T-helper 22 cell (primary cell): ENCODE data around the gene CCM2.
A peak's percentile ranks its signal among the peaks of the same experiment; 100 is the strongest.

Experiments used
- DNase-seq: peaks from one replicate; pipeline ENCODE4 v3.0.0-alpha.2; 2020; ENCODE audit warnings: low read depth

Gene CCM2

DNA sequence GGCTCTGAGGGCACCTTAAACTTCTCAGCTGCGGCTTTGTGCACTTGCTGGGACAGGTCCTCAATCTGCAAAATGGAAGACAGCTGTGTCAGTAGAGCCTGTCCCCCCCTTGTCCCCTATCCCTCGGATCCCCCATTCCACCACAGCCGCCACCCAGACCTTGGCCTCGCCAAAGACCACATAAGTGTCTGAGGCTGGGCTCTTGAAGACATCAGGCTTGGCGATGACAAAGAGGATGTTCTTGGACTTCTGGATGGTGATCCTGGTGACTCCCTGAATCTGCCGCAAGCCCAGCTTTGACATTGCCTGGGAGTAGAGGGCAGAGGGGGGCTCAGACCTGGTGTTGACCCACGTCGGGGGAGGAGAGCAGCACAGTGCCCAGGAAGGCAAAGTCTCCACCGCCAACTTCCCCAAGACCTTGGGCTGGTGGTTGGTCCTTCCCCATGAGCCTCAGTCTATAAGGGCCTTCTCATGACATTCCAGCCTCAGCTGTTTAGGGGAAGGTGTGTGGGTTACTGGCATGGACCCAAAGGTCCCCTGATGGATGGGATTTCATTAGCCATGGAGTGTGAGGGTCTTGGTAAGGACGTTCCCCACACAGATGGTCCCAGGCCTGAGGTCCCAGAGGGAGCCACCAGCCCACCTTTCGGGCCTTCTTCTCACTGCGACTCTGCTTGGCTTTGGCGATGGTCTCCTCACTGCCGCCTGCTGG, 81.1 kb downstream of the CCM2 start:
- DNase-seq = no peak

DNA sequence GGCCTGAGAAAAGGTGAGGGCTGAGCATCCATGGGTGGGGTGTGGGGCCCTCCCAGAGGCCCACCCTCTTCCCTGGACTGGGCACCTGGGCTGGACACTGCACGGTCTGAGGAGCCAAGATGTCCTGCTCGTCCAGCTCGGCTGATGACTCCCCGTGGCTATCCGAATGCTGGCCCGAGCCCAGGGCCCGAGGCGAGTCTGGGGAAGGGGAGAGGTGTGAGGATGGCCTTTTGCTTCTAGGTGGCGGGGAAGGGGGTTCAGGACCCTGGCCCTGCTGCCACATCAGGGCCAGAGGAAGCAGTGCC, 81.6 kb downstream of the CCM2 start:
- DNase-seq = no peak

DNA sequence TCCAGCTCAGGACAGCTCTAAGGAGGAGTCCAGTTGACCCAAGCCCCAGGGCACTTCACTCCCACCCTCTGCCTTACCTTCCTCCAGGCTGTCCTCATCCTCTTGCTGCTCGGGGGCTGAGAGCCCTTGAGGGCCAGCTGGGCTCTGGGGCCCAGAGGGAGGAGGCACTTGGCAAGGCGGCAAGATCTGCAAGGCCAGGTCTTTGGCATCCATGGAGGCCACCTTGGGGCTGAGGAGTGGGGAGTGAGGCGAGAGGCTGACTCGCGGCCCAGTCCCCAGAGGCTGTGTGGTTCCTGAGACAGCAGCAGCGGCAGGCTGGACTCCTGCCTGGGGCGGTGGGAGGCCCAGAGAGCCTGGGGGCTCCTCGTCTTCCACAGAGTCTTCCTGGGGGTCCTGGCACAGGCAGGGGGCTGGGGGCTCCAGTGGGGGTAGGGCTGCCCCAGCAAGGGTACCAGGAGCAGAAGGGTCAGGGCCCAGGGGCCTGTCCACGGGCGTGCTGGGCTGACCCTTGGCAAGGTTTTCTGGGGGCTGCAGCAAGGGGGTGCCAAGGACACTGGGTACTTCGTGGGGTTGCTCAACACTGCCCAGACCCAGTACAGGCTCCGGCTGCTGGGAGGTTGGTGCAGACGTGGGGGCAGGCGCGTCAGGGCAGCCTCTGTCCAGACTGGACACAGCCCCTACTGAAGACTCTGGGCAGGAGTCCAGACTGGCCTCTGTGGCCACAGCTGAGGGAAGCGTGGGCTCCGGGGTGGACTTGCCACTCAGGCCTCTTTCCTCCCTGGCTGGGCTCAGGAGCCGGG, 82.2 kb downstream of the CCM2 start:
- no peak for DNase-seq

DNA sequence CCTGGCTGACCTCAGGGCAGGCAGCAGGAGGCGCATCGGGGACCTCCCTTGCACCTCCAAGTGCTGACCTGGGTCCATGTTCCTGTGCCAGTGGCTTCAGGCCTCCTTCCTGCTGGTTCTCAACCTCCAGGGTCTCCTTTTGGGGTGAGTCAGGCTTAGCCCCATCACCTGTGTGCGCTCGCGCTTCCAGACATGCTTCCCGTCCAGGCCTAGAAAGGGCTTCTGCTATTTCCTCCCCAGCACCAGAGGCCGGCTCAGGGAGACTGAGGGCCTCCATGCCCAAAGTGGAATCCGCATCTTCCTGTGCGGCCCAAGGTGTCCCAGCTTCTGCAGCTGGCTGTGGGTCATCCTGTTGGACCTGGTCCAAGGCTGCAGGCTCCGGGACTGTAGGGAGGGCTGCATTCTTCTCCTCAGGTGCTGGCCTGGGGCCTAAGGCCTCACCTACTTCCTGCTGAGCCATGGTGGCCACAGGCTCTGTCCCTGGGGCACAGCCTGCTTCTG, 82.9 kb downstream of the CCM2 start:
- DNase-seq = no peak

DNA sequence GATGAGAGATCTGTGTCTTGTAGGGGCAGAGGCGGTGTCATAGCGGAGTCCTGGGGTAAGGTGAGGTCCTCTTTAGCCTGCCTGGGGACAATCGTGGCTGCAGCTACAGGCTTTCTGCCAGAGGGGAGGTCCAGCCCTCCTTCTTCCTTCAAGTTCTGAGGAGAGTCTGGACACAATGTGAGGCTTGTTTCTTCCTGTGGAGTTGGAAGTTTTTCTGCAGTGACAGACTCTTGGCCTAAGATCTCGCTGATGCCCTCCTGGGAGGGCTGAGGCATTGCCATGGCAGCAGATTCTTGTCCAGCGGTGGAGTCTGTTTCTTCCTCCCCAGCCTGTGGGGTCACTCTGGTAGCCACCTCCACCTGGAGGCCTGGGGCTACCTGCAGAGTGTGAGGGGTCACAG, 84.3 kb downstream of the CCM2 start:
- no peak for DNase-seq

DNA sequence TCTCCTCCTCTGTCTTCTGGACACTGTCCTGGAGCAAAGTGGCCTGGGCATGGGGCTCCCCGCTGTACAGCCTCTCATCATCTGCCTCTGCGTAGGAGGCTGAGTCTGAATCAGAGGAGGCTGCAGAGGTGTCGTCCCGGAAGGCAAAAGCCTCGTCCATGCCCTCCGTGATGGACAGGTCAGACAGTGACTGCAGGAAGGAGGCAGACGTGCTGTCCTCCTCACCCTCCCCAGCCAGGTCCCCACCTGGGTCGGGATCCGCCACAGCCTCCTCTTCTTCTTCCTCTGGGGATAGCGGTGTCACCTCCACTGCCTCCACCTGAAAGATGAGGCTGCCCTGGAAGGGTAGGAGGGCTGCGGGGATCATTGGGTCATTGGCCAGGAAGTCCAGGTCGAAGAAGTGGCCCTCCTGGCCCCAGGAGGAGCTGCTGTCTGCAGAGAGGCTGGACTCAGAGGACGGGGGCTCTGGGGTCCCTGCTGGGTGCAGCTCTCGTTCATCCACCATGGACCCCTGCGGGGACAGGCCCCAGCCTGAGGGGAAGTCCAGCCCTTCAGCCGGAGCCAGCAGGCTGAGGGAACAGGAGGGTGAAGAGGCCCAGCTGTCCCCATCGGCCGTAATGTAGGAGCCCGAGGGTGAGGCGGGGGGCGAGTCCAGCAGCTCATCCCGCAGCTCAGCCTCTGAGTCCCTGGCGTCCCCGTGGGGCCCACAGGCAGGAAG, 85.1 kb downstream of the CCM2 start:
- DNase-seq = no peak

DNA sequence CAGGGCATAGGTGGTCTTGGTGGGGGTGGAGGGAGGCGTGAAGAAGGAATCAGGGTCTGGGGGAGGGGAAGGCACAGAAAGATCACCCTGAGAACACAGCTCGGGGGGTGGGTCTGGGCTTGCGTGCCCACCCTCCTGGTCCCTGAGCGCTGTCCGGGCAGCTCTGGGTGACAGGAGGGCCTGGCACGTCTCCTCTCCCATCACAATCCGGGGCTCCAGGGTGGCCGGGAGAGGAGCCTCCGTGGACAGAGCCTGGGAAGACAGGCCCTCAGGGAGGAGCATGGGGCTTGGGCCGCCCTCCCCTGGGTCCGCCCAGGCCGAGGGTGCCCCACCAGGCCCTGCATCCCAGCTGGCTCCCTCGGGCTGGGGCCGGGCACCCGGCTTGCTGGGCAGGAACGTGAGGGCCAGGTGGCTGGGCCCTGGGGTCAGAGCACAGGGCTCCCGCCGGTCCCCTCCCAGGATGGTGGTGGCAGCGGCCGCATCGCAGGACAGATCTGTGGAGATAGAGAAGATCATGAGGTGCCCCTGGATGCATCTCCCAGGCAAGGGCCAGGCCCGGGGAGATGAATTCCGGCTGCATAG, 85.7 kb downstream of the CCM2 start:
- no peak for DNase-seq

DNA sequence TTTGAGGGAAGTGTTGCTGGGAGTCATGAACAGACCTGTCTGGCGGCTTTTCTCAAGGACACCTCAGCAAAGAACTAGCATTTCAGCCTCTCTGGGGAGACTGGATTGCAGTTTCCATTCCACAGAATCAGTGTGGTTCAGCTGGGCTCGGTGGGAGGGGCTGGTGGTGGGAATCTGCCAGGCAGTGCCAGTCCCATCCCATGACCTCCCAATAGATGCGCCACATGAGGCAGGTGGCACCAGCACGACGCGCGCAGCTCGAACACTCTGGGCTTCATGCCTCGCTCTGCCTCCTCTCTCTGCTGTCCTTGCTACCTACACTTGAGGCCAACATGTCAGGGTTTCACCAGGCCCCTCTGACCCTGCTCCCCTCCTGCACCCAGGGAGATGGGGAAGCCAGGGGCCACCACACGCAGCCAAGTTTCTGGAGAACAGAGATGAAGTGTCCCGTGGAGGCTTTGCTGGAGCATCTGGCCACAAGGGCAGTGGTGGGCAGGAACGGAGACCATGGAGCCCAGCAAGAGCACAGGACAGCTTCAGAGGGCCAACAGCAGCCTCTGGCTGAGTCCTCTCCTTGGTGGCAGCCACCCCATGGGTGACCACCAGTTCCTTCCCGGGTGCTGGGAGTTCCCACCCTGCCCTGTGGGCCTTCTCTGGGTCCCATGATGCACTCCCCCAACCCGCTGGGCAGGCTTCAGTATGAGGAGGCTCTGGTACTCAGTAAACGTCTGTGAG, 86.5 kb downstream of the CCM2 start:
- DNase-seq = no peak

DNA sequence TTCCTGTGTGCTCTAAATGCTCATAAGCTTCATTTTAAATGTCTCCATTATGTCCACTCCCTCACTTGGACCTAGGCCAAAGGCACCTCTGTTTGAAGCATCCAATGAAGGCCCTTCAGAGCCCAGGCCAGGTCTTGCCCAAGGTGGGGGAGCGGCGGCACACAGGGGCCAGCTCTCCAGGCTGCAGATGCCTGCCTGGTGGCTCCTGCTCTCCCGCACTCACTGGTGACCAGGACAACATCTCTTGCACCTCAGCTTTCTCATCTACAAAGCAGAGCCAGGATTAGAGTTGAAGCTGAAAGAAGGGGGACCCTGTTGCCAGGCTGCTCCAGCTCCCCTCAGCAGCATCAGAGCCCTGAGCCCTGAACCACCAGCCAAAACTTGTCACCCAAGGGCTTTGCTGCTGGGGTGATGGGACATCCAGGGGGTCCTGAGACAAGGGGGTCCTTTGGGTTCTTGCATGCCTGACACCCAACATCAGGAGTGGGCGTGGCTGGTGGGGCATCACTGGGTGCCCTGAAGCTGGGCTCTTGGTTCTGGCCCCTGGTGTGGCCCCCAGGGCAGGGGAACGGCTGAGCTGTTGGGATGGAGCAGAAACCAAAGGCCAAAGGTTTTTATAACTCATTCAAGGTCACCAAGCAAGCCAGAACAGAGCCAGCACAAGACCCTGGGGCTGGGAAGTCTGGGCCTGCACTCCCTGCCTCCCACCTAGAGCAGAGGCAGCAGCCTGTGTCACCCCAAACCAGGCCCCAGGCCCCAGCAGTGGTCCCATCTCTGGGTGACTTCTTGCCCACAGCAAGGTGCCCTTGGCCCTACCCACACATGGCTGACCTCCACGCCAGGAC, 87.5 kb downstream of the CCM2 start:
- DNase-seq = no peak

DNA sequence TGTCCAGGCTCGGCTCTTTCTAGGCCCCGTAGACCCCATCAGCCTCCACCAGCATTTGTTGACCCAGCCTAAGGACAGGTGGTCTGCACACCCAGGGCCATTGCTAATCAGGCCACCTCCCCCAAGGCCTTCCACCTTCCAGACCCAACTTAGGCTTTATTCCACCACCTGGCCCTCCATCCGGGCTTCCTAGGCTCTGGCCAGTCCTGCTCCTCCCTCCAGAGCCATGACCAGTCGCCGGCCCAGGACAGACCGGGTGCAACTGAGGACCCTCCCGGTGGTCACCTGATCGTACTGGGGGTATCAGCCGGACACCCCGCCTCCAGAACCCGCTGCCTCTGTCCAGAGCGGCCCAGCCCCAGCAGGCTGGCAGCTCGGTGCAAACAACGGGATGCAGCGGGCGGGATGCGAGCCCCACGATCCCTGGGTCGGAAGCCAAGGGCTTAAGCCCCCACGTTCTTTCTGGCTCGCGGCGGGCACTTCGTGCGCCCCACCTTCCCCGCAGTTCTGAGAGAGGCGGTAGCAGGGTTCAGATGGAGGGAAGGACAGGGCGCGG, 88.2 kb downstream of the CCM2 start:
- no peak for DNase-seq

DNA sequence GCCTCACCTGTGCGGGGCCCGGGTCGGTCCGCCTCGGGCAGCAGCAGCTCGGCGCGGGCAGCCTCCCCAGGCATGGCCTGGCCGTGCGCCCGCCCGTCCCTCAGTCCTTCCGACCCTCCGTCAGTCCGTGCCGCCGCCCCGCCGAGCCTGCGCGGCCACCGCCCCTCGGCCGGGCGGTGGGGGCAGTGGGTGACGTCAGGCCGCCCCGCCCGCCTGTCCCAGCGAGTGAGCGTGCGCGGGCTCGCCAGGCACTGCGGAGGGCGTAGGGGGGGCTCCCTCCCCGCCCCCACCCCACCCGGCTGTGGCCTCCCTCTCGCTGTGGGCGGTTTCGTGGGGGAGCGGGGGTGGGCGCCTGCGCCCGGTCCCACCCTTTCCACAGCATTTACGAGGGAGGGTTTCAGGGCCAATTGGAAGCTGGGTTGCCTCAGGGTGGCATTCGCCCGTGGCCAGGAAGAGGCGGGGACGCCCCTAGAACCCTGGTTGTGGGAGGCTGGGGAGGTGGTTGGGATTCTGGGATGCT, 88.9 kb downstream of the CCM2 start, which contains the start of gene NACAD:
TSS of gene NACAD (minus strand) at position 149 of the 520 bp plus-strand sequence. CDS start at position 74, 75 bp downstream.
- no peak for DNase-seq

DNA sequence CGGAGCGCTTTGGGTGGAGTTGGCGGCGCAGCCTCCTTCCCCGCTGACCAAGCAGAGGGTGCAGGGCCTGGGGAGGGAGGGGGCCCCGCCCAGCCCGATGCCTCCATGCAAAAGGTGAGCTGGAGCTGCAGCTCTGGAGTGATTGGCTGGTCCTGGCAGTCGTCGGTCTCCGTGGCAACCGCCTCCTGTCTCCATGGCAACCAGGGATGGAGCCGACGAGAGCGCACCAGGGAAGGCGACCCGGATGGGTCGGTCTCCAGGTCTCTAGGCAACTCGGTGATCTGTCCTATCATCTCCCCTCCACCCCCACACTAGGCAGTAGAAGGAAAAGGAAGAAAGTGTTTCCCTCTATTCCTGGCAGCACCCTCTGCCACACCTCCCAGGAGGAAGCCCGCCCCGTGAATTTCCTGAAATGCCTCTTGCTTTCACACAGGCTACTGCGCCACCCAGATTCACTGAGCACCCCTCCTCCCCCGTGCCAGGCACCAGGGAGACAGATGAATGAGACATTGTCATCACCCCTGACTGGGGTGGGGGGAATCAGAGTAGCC, 89.4 kb downstream of the CCM2 start:
- DNase-seq = peak; percentile 44

DNA sequence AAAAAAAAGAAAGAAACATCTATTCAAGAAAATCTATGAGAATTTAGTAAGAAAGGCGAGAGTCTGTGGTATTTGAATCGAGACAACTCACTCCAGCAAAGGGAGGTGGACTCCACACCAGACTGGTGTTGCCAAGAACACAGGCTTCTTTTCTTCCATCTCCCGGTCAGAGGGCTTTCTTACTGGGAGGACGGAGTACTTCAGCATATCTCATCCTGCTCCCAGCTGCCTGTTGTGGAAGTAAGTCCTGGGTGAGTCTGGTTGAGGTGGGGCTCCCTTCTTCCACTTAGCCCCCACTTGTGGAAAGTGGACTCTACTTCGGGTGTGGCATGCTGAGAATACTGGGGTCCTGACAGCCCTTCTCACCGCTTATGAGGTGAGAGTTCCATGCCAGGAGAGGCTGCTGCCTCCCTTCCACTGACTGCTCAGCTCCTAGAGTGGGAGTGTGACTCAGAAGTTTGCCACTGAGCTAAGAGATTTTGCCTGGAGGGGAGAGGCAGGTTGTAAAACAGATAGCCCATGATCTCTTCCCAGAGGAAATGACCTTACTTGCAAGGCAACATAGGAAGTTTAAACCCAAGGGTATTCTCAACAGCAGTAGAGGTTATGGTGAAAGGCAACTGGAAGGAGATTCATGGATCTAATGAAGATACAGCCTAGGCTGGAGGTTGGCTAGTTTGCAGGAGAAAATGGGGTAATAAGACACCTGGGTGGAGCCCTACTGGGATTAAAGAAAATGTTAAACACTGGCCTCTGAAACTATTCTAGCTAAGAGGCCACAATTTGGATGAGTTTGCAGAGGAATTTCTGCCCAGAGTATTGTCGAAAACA, 92.3 kb downstream of the CCM2 start:
- DNase-seq = no peak

DNA sequence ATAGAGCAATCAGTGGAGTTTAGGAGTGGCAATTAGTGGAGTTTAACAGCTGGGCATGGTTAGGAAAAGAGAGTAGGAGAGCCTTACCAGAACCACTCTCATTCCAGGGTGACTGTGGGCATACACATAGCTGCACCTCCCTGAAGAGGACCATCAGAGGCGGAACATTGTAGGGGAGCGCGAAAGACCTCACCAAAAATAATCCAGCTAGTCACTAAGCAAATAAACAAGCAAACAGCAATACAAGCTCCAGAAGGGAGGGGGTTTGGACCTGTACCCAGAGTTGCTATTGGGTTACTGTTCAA, 92.9 kb downstream of the CCM2 start:
- no peak for DNase-seq

DNA sequence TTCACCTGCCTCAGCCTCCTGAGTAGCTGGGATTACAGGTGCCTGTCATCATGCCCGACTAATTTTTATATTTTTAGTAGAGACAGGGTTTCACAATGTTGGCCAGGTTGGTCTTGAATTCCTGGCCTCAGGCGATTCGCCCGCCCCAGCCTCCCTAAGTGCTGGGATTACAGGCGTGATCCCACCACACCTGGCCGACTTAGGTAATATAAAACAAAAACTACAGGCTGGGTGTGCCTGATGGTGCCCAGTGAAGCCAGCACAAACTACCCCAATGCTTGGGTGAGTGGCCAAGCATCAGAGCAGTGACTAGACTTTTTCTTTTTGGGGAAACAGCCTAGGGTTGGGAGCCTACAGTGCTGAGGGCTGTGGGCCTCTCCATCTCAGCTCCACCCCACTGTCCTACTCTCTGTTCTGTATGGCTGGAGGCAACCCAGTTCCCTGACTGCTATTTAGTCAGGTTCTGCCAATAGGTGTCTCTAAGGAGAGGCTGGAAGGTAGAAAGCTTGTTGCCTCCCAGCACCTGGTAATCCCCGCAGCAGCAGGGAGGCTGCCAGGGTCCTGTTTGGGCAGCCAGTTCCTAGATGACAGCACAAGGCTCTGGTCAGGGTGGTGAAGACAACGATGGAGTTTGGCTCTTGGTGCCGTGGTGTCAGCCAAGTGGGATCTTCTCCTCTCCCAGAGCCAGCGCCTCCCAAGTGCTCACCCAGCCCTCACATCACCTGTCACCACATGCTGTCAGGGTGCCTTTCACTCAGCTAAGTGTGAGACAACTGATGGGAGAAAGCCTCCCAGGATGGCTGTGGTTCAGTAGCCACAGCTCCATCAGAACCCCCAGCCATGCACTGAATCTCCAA, 99.2 kb downstream of the CCM2 start:
- DNase-seq = no peak

DNA sequence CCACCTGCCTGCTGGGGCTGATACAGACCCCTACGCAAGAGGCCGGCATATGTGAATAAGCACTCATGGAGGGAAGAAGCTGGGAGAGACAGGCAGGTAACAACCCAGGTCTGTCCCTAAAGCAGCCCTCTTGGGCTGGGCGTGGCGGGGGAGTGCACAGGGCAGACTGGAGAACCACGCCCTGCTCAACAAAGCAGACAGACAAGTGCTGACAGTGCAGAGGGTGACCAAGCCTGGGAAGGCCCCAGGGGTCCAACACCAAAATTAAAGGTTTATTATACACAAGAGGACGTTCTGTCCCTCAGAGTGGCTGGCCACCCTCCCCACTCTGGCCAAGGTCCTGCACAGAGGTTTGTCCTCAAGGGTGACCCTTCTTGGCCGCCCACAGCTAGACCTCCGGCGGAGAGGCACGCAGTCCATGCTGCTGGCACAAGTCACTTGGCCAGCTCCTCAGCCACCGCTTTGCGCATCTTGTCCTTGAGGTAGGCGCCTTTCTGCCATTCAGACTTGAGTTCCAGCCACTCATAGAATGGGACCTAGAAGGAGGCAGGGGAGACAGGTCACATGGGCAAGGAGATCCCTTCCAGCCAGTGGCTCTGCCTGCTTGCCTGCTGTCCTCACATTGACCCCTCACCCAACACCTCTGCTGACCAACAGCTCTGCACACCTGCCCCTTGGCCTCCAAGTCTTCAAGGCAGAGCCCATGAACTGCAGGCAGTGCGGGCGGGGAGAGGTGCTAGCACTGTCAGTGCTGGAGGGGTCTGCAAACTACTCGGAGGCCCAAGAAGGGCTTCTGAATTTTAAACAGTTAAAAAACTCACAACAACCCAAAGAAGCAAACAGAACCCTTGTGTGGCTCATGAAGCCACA, 100.1 kb downstream of the CCM2 start:
- DNase-seq = no peak

DNA sequence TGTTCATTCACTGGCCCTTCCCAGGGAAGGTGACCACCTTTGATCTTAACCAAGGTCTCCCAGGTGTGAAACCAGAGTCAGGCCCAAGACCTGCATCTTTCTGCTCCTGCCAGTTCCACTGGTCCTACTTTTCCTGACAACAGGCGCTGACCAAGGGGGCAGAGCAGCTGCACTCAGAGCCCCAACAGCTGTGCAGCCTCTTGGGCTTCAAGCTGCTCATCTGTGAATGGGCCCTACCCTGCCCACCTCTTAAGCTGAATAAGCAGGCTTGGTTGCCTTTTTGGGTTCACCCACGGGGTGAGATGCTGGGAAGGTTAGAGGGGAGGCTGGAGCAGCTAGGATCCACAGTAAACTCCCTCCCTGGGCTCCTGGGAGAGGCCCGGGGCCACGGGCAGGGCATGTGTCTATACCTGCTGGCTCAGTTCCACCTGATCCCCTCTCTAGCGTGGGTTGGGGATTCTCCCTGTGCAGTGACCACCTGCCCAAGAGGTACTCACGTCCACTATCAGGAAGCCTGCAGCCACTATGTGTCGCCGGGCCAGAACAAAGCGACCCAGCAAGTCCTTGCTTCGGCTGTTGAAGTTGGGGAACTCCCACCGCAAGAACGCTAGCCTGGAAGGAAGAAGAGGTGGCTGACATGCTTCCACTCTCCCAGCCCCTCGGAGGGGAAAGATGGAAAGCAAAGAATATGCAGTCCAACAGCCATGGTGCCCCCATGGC, 100.9 kb downstream of the CCM2 start:
- DNase-seq = no peak
